HepG2 (cell line): Measurements from ENCODE around the gene EID1. TPM values are rescaled to one million over a fixed set of nuclear protein-coding genes. Genes with fewer than 3 reads are reported as not detected.

Source experiments
- ATAC-seq: fragments of 200-7000 bp; cut with Tn5 transposase; 3 replicates; pipeline ENCODE4 v1.9.1; 2020; ENCODE audit warnings: mild to moderate bottlenecking, moderate library complexity
- BruUV-seq: library from RNA; stranded (reverse); fragments of 400-500 nt; replicated peaks from 2 replicates; lab custom pipeline; 2021; lab: Mats Ljungman, UMichigan
- CTCF ChIA-PET: fragments of 300-600 bp; formaldehyde crosslinking; extraction: SDS; loops from one replicate; lab custom pipeline; 2021; ENCODE audit warnings: low total read pairs, inconsistent platforms, low intra/inter-chr PET ratio; lab: Yijun Ruan, JAX
- POLR2A ChIA-PET: fragments of 350-600 bp; sonication (Branson Sonifier 250); formaldehyde crosslinking; loops from one replicate; lab custom pipeline; 2020; ENCODE audit warnings: antibody characterized with exemption, inconsistent platforms; lab: Yijun Ruan, JAX
- DNase-seq: peaks from one replicate; pipeline ENCODE4 v3.0.0-alpha.2; 2015; ENCODE audit warnings: low spot score
- FAIRE-seq: peaks from 3 replicates; lab custom pipeline; 2011; peaks lifted over from hg19 to GRCh38; lab: Jason Lieb, UNC
- H2AFZ ChIP-seq: one replicate; pipeline ENCODE4 v1.6.1; 2011; ENCODE audit warnings: low read length, inconsistent platforms
- H3K27ac ChIP-seq: fragments of 300-600 bp; 3 replicates; pipeline ENCODE4 v1.8.0; 2011; ENCODE audit warnings: mixed run types, mild to moderate bottlenecking, mixed read lengths, low read length, inconsistent platforms; ENCODE audit not compliant: insufficient read depth; ENCODE audit errors: extremely low read length
- H3K27me3 ChIP-seq, 2 experiments: fragments of 200-600 bp in 1 of 2; 2 replicates in 1 of 2; 3 replicates in 1 of 2; pipeline versions ENCODE4 v1.6.0 to v1.8.0; 2011; ENCODE audit warnings: low read length in 2 of 2, mild to moderate bottlenecking in 2 of 2, moderate library complexity in 2 of 2, inconsistent platforms in 1 of 2; ENCODE audit not compliant: insufficient read depth in 2 of 2, control insufficient read depth in 1 of 2
- H3K36me3 ChIP-seq, 2 experiments: fragments of 200-600 bp in 1 of 2; replicated peaks in 1 of 2; 2 replicates in 1 of 2; 3 replicates in 1 of 2; pipeline versions ENCODE4 v1.5.1 to v1.8.0; 2011; ENCODE audit warnings: low read length in 2 of 2, inconsistent platforms in 1 of 2; ENCODE audit not compliant: insufficient read depth in 2 of 2, control insufficient read depth in 1 of 2
- H3K4me1 ChIP-seq: 2 replicates; pipeline ENCODE4 v1.5.1; 2012; ENCODE audit warnings: low read length, inconsistent platforms; ENCODE audit not compliant: insufficient read depth
- H3K4me2 ChIP-seq: 2 replicates; pipeline ENCODE4 v1.6.0; 2011; ENCODE audit warnings: low read depth, low read length, inconsistent platforms
- H3K4me3 ChIP-seq, 3 experiments: fragments of 200-600 bp in 1 of 3; sonication (generic), shearing (Covaris generic) in 1 of 3; replicated peaks in 1 of 3; 2 replicates each; pipeline ENCODE4 v1.5.1; 2011 to 2016; ENCODE audit warnings: low read length in 3 of 3, inconsistent platforms in 2 of 3, low read depth in 2 of 3, mild to moderate bottlenecking in 2 of 3, control low read depth in 1 of 3, mixed read lengths in 1 of 3; ENCODE audit not compliant: insufficient read depth in 1 of 3
- H3K79me2 ChIP-seq: one replicate; pipeline ENCODE4 v1.6.1; 2011; ENCODE audit warnings: low read length, inconsistent platforms; ENCODE audit not compliant: insufficient read depth
- H3K9ac ChIP-seq: 2 replicates; pipeline ENCODE4 v1.6.0; 2011; ENCODE audit warnings: mild to moderate bottlenecking, low read depth, low read length, inconsistent platforms; ENCODE audit not compliant: insufficient read depth
- H3K9me3 ChIP-seq: 2 replicates; pipeline ENCODE4 v1.5.1; 2012; ENCODE audit warnings: mild to moderate bottlenecking, low read length
- H4K20me1 ChIP-seq: 2 replicates; pipeline ENCODE4 v1.6.0; 2011; ENCODE audit warnings: inconsistent platforms, mild to moderate bottlenecking, low read length, moderate library complexity; ENCODE audit not compliant: insufficient read depth
- GATA4 ChIP-seq: sonication (generic); IDR thresholded peaks from 2 replicates; pipeline ENCODE4 v1.6.1; 2016; ENCODE audit warnings: antibody characterized with exemption, low read depth, borderline replicate concordance
- HNRNPLL ChIP-seq: fragments of 200-400 bp; formaldehyde crosslinking; IDR thresholded peaks from 2 replicates; pipeline ENCODE4 v1.6.1; 2017; ENCODE audit warnings: mild to moderate bottlenecking, low read depth, low read length; ENCODE audit not compliant: poor library complexity, severe bottlenecking
- PCBP2 ChIP-seq: fragments of 200-400 bp; formaldehyde crosslinking; optimal IDR thresholded peaks from 2 replicates; pipeline ENCODE3; 2018; ENCODE audit warnings: low read length, low read depth; ENCODE audit not compliant: poor library complexity, severe bottlenecking
- SMAD1 ChIP-seq: sonication (generic); formaldehyde crosslinking; IDR thresholded peaks from 2 replicates; pipeline ENCODE4 v1.4.0; 2020; ENCODE audit warnings: missing genetic modification reagents, low read depth, mild to moderate bottlenecking, borderline replicate concordance
- ZFYVE20 ChIP-seq: sonication (generic); formaldehyde crosslinking; IDR thresholded peaks from 2 replicates; pipeline ENCODE4 v1.8.0; 2023; ENCODE audit warnings: low read depth, mild to moderate bottlenecking, moderate library complexity, missing genetic modification reagents, borderline replicate concordance
- ZNF251 ChIP-seq: sonication (generic); formaldehyde crosslinking; IDR thresholded peaks from 2 replicates; pipeline ENCODE4 v1.9.0; 2021; ENCODE audit warnings: mild to moderate bottlenecking, missing genetic modification reagents
- WGBS: methylation state at CpG from one replicate; pipeline ENCODE4 v1.1.6; 2017; ENCODE audit warnings: low lambda C conversion rate; 5-methylcytosine and 5-hydroxymethylcytosine counted together
- in situ Hi-C: cut with HindIII; loops from 2 replicates; pipeline ENCODE4 v1.10.0; 2017; ENCODE audit warnings: low pct_unique_long_range_greater_than_20kb; ENCODE audit not compliant: extremely low pct_ligation_motif_present
- intact Hi-C: fragments of 100-400 bp; cut with micrococcal nuclease; formaldehyde crosslinking; loops from one replicate; pipeline ENCODE4 v1.10.0; 2022; ENCODE audit not compliant: unreplicated experiment
- polyA plus RNA-seq, 8 experiments: library from polyadenylated mRNA; depleted of rRNA in 3 of 8; stranded (reverse) in 7 of 8; unstranded in 1 of 8; fragments of >200 nt; fragmentation: Illumina TruSeq in 4 of 8; extraction: Trizol in 4 of 8; gene quantifications; 2 replicates each; pipeline versions ENCODE4 v1.2.1 to v1.2.3, GENCODE V29; 2011 to 2016; ENCODE audit warnings: low read depth in 4 of 8, missing spikeins in 1 of 8, mixed read lengths in 1 of 8; ENCODE audit not compliant: insufficient read depth in 1 of 8
- total RNA-seq, 5 experiments: library from RNA; depleted of rRNA; stranded (reverse); fragments of >200 nt; fragmentation: Illumina TruSeq; extraction: Trizol; gene quantifications; 2 replicates each; pipeline ENCODE4 v1.2.3, GENCODE V29; 2016; ENCODE audit warnings: low read depth in 1 of 5
- TF ChIP-seq, protein P1 (sequence below): sonication (generic); formaldehyde crosslinking; IDR thresholded peaks from 2 replicates; pipeline ENCODE4 v1.5.1; 2020; ENCODE audit warnings: mild to moderate bottlenecking, missing genetic modification reagents, moderate library complexity
- TF ChIP-seq, protein P2 (sequence below): sonication (generic); formaldehyde crosslinking; conservative IDR thresholded peaks from 2 replicates; pipeline ENCODE4 v1.4.0; 2020; ENCODE audit warnings: missing genetic modification reagents
- TF ChIP-seq, protein P3 (sequence below): sonication (generic); formaldehyde crosslinking; IDR thresholded peaks from 2 replicates; pipeline ENCODE4 v1.8.0; 2022; ENCODE audit warnings: mild to moderate bottlenecking, missing genetic modification reagents
- TF ChIP-seq, protein P4 (sequence below): sonication (generic); formaldehyde crosslinking; IDR thresholded peaks from 2 replicates; pipeline ENCODE4 v1.4.0; 2020; ENCODE audit warnings: missing genetic modification reagents

The EID1 gene
- total and polyA plus RNA-seq, 2 of the 13 experiments (the other 11 are each of a cell fraction or from before 2014, with no cell fraction given): 2.2 to 5.4 TPM

DNA sequence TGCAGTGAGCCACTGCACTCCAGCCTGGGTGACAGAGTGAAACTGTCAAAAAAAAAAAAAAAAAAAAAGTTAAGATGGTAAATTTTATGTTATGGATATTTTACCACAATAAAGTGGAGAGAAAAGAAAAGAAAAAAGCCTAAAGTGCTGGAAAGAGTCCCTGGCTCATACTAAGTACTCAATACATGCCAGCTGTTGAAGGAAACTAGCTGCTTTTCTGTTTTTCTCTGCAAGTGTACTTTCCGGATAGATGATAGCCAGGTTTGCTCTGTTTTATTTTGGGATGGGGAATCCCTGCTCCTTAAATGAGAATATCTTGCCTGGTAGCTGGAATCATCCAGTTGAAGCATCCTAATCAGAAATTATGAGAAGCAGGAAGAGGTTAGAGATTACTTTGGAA, 10.9 kb downstream of the EID1 start:
- Histone ChIP-seq H3K27ac (no peak overlapping the region), H3K4me2 (no peak overlapping the region), H4K20me1 (no peaks in the 10 kb centered on the region), H3K36me3 (no peaks in the 10 kb centered on the region), H3K27me3 (peaks cover 0 to 7% of the 10 kb centered on the region in 2 experiments; a peak in 1 of 5 replicates), H3K79me2 (no peaks in the 10 kb centered on the region), H3K9me3 (no peaks in the 10 kb centered on the region), H3K4me1 (0 out of 2 replicates have a peak, but pooled peaks cover 7% of the 10 kb centered on the region), H3K9ac (no peak overlapping the region), H3K4me3 (no peak overlapping the region), H2AFZ (no peak overlapping the region)
- ATAC-seq (no peak), FAIRE-seq (no peak), DNase-seq (no peak)
- ChIA-PET POLR2A (no interaction called here), CTCF (no interaction called here)
- BruUV-seq: no TSS peak
- WGBS: 7% methylated on average over 1 of the region's 1 CpG
- intact Hi-C loops: no loop called here
- in situ Hi-C loops: no loop called here
- TF ChIP-seq, protein P1, sequence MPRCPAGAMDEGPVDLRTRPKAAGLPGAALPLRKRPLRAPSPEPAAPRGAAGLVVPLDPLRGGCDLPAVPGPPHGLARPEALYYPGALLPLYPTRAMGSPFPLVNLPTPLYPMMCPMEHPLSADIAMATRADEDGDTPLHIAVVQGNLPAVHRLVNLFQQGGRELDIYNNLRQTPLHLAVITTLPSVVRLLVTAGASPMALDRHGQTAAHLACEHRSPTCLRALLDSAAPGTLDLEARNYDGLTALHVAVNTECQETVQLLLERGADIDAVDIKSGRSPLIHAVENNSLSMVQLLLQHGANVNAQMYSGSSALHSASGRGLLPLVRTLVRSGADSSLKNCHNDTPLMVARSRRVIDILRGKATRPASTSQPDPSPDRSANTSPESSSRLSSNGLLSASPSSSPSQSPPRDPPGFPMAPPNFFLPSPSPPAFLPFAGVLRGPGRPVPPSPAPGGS (CRISPR knock-in tag): no peak
- TF ChIP-seq SMAD1 (no peak), PCBP2 (no peak), ZNF251 (CRISPR knock-in tag) (no peak), GATA4 (no peak), HNRNPLL (no peak), ZFYVE20 (CRISPR knock-in tag) (no peak)
- TF ChIP-seq, protein P2, sequence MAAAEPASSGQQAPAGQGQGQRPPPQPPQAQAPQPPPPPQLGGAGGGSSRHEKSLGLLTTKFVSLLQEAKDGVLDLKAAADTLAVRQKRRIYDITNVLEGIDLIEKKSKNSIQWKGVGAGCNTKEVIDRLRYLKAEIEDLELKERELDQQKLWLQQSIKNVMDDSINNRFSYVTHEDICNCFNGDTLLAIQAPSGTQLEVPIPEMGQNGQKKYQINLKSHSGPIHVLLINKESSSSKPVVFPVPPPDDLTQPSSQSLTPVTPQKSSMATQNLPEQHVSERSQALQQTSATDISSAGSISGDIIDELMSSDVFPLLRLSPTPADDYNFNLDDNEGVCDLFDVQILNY: no peak
- TF ChIP-seq, protein P3, sequence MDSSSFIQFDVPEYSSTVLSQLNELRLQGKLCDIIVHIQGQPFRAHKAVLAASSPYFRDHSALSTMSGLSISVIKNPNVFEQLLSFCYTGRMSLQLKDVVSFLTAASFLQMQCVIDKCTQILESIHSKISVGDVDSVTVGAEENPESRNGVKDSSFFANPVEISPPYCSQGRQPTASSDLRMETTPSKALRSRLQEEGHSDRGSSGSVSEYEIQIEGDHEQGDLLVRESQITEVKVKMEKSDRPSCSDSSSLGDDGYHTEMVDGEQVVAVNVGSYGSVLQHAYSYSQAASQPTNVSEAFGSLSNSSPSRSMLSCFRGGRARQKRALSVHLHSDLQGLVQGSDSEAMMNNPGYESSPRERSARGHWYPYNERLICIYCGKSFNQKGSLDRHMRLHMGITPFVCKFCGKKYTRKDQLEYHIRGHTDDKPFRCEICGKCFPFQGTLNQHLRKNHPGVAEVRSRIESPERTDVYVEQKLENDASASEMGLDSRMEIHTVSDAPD (CRISPR knock-in tag): no peak
- TF ChIP-seq, protein P4, sequence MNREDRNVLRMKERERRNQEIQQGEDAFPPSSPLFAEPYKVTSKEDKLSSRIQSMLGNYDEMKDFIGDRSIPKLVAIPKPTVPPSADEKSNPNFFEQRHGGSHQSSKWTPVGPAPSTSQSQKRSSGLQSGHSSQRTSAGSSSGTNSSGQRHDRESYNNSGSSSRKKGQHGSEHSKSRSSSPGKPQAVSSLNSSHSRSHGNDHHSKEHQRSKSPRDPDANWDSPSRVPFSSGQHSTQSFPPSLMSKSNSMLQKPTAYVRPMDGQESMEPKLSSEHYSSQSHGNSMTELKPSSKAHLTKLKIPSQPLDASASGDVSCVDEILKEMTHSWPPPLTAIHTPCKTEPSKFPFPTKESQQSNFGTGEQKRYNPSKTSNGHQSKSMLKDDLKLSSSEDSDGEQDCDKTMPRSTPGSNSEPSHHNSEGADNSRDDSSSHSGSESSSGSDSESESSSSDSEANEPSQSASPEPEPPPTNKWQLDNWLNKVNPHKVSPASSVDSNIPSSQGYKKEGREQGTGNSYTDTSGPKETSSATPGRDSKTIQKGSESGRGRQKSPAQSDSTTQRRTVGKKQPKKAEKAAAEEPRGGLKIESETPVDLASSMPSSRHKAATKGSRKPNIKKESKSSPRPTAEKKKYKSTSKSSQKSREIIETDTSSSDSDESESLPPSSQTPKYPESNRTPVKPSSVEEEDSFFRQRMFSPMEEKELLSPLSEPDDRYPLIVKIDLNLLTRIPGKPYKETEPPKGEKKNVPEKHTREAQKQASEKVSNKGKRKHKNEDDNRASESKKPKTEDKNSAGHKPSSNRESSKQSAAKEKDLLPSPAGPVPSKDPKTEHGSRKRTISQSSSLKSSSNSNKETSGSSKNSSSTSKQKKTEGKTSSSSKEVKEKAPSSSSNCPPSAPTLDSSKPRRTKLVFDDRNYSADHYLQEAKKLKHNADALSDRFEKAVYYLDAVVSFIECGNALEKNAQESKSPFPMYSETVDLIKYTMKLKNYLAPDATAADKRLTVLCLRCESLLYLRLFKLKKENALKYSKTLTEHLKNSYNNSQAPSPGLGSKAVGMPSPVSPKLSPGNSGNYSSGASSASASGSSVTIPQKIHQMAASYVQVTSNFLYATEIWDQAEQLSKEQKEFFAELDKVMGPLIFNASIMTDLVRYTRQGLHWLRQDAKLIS (CRISPR knock-in tag): no peak
